ENCODE results near the gene ATP6V1A. TPM values are rescaled to one million over a fixed set of nuclear protein-coding genes. Genes with fewer than 3 reads are reported as not detected.

ATP6V1A gene
- total RNA-seq, 2 experiments from 2014 or later = 8.7 to 9.4 TPM

DNA sequence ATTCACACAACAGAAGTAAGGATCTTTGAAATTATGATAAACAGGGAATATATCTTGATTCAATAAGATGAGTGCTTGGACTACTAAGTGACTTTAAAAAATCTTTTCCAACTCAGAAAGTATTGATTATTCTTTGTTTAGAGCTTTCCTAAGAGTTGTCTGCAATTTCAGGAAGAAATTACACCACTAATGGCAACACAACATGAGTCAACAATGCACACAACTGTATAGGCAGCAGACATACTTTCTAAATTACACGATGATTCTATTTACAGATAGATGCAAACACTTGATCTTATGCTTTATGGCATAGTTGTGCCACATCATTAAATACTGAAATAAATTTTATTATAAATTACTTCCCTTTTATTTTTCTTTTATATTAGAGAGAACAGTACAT is 5.2 kb upstream of the ATP6V1A start:
- TF ChIP-seq, protein P1, sequence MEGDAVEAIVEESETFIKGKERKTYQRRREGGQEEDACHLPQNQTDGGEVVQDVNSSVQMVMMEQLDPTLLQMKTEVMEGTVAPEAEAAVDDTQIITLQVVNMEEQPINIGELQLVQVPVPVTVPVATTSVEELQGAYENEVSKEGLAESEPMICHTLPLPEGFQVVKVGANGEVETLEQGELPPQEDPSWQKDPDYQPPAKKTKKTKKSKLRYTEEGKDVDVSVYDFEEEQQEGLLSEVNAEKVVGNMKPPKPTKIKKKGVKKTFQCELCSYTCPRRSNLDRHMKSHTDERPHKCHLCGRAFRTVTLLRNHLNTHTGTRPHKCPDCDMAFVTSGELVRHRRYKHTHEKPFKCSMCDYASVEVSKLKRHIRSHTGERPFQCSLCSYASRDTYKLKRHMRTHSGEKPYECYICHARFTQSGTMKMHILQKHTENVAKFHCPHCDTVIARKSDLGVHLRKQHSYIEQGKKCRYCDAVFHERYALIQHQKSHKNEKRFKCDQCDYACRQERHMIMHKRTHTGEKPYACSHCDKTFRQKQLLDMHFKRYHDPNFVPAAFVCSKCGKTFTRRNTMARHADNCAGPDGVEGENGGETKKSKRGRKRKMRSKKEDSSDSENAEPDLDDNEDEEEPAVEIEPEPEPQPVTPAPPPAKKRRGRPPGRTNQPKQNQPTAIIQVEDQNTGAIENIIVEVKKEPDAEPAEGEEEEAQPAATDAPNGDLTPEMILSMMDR (IDR thresholded peaks at IDR 0.05) = no peak
- Histone ChIP-seq H3K36me3 (ENCODE audit: insufficient read depth, low read length) (peaks cover 3% of the 10 kb centered on the region), H3K4me3 (ENCODE audit: low read length) (no peak overlapping the region), H3K4me1 (ENCODE audit: insufficient read depth, low read length) (peaks cover 20% of the 10 kb centered on the region), H3K27me3 (ENCODE audit: control insufficient read depth in 1 of 2, insufficient read depth in 2 of 2, low read length in 2 of 2) (no peaks in the 10 kb centered on the region), H3K27ac (ENCODE audit: low read depth in 1 of 2, low read length in 2 of 2) (no peak overlapping the region), H3K9me3 (ENCODE audit: control insufficient read depth in 1 of 2, insufficient read depth in 1 of 2, low read length in 2 of 2) (no peaks in the 10 kb centered on the region)
- ChIA-PET POLR2A (no interaction called here), CTCF (interaction anchor here (1.1 to 2.1 kb wide), 2 partner anchors 9 to 30 kb away, joined by 3 to 6 read pairs; no protein-coding TSS in a partner anchor)
- Mint-ChIP-seq H3K4me1 (ENCODE audit: low read depth) (peaks cover 87% of the 10 kb centered on the region), H3K27me3 (no peaks in the 10 kb centered on the region), H3K9me3 (no peaks in the 10 kb centered on the region), H3K4me3 (no peak overlapping the region), H3K27ac (peak overlapping the region; percentile 100), H3K36me3 (ENCODE audit: low read depth) (peaks cover 24% of the 10 kb centered on the region)
- no peak for DNase-seq
- intact Hi-C loops (cut with DNase I, micrococcal nuclease) = loop anchor here in 1 of 2 experiments (2.0 to 10.0 kb wide), 4 partner anchors 161 to 717 kb away; partner anchors contain the start of genes CCDC191 and QTRT2
- ATAC-seq (ENCODE audit: poor library complexity) = no peak

DNA sequence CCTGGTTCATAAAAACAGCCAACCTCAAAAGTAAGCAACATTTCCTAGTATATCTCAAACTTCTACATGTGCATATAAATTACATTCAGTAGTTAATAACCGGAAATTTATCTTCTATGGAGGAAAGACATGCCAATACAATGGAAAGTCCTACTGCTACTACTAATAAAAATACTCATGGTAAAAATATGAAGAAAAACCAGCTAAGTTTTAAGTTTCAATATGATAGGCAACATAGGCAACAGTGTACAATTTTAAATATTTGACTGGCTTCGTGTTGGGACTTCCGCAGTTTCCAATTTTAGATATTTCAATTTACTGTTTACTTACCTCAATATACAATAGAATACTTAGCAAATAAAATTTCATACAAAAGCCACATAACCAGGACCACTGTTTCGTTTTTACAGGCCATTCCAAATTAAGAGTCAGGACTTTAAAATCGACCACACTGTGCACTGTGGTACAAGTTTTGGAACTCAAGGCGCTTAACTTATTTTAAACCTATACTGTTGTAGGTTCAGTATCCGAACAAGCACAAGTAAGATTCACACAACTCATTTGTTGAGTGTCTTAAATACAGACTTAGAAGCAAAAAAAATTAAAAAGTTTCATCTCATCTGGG is 3.7 kb upstream of the ATP6V1A start:
- peak in 2 of 14 experiments; percentile 16 to 53 for DNase-seq
- Histone ChIP-seq H3K36me3 (ENCODE audit: insufficient read depth, low read length) (peaks cover 3% of the 10 kb centered on the region), H3K27me3 (ENCODE audit: control insufficient read depth in 1 of 2, insufficient read depth in 2 of 2, low read length in 2 of 2) (no peaks in the 10 kb centered on the region), H3K27ac (ENCODE audit: low read depth in 1 of 2, low read length in 2 of 2) (no peak overlapping the region), H3K9me3 (ENCODE audit: control insufficient read depth in 1 of 2, insufficient read depth in 1 of 2, low read length in 2 of 2) (no peaks in the 10 kb centered on the region), H3K4me1 (ENCODE audit: insufficient read depth, low read length) (peaks cover 27% of the 10 kb centered on the region), H3K4me3 (ENCODE audit: low read length) (no peak overlapping the region)
- Mint-ChIP-seq H3K4me3 (peak overlapping the region; percentile 48), H3K9me3 (no peaks in the 10 kb centered on the region), H3K27me3 (no peaks in the 10 kb centered on the region), H3K27ac (peak overlapping the region; percentile 100), H3K36me3 (ENCODE audit: low read depth) (peaks cover 33% of the 10 kb centered on the region), H3K4me1 (ENCODE audit: low read depth) (peaks cover 87% of the 10 kb centered on the region)
- ChIA-PET CTCF (interaction anchor here (1.3 kb wide), 1 partner anchor 46 kb away, joined by 3 read pairs; no protein-coding TSS in a partner anchor), POLR2A (no interaction called here)
- intact Hi-C loops (cut with DNase I, micrococcal nuclease) = loop anchor here in 1 of 2 experiments (2.0 to 10.0 kb wide), 3 partner anchors 246 to 718 kb away; partner anchors contain the start of genes CCDC191 and QTRT2
- no peak for ATAC-seq (ENCODE audit: poor library complexity)
- TF ChIP-seq, protein P1 (IDR thresholded peaks at IDR 0.05) = no peak

DNA sequence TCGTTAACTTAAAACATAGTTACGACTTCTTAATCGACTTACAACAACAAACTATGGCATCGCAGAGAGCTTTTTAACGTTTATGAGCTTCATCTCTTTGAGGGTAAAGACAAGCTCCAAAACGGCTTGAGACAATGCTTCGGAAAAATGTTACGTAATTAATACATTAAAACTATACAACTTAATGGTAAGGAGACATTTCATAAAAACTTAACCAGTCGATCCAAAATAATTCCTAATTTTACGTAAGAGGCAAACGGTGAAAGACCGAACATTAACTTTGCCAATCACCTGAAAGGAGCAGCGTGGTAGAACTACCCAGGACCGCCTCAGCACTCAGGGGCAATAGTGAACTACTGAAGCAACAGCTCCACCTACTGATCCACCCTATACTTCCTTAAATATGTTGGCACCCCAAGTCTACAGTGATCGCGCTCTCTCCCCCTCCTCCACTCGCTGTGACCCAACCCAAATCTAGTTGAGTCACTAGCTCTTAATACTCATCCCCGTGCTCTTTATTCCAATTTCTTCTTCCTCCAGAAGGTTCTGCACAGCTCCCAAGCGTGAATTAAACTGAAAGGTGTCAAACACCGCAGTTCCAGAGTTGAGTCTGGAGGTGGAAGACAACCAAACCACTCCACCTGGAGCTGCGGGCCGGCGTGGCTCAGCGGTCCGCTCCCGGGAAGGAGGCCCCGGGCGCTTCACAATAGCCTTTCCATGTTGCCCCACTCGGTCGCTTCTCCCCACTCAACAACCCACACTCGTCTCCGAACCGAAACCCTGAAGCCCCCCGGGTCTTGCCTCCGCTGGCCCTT is 1.7 kb upstream of the ATP6V1A start:
- intact Hi-C loops (cut with DNase I, micrococcal nuclease) = loop anchor here (1.0 to 10.0 kb wide), 8 partner anchors 9 to 1402 kb away; partner anchors contain the start of genes SPICE1 (in 2 of the 2), ATG3 (in 1 of the 2), SLC35A5 (in 1 of the 2) and ZBTB20 (in 1 of the 2)
- Histone ChIP-seq H3K4me3 (ENCODE audit: low read length) (peak overlapping the region; percentile 88), H3K27ac (ENCODE audit: low read depth in 1 of 2, low read length in 2 of 2) (peak overlapping the region; percentile 100), H3K27me3 (ENCODE audit: control insufficient read depth in 1 of 2, insufficient read depth in 2 of 2, low read length in 2 of 2) (no peaks in the 10 kb centered on the region), H3K9me3 (ENCODE audit: control insufficient read depth in 1 of 2, insufficient read depth in 1 of 2, low read length in 2 of 2) (no peaks in the 10 kb centered on the region), H3K36me3 (ENCODE audit: insufficient read depth, low read length) (peaks cover 3% of the 10 kb centered on the region), H3K4me1 (ENCODE audit: insufficient read depth, low read length) (peaks cover 27% of the 10 kb centered on the region)
- peaks cover 33% of the 10 kb centered on the region for H3K36me3 Mint-ChIP-seq (ENCODE audit: low read depth)
- H3K4me1 Mint-ChIP-seq (ENCODE audit: low read depth) = peaks cover 88% of the 10 kb centered on the region
- no peaks in the 10 kb centered on the region for H3K27me3 Mint-ChIP-seq
- POLR2A ChIA-PET = interaction anchor here (0.6 to 4.2 kb wide), 22 partner anchors 10 to 1402 kb away, joined by 3 to 116 read pairs (median 4); partner anchors contain the start of genes GRAMD1C, SPICE1, USF3 and ZBTB20
- DNase-seq (peak; percentile 61 to 94 (median 70)), ATAC-seq (ENCODE audit: poor library complexity) (peak; percentile 71)
- TF ChIP-seq, protein P1 (IDR thresholded peaks at IDR 0.05) = peak; percentile 70
- CTCF ChIA-PET = interaction anchor here (0.6 to 3.5 kb wide), 30 partner anchors 10 to 754 kb away, joined by 3 to 82 read pairs (median 4); partner anchors contain the start of genes GRAMD1C, GTPBP8, SPICE1 and USF3
- peak overlapping the region; percentile 94 for H3K4me3 Mint-ChIP-seq
- peak overlapping the region; percentile 100 for H3K27ac Mint-ChIP-seq
- no peaks in the 10 kb centered on the region for H3K9me3 Mint-ChIP-seq

Measured in CD4-positive, alpha-beta T cell (primary cell).